C1 segment of cervical spinal cord (tissue), 14 donors: ENCODE measurements around the gene LRRC8E.
"Not testable (repeated sequence)": the region's sequence is repeated elsewhere in the genome, so short reads cannot be mapped to it uniquely, and the experiment has no call there.

Experiments
- DNase-seq, 14 donors: peaks; one replicate each; lab custom pipeline; 2025; lab: John Stamatoyannopoulos, UW

LRRC8E gene

DNA sequence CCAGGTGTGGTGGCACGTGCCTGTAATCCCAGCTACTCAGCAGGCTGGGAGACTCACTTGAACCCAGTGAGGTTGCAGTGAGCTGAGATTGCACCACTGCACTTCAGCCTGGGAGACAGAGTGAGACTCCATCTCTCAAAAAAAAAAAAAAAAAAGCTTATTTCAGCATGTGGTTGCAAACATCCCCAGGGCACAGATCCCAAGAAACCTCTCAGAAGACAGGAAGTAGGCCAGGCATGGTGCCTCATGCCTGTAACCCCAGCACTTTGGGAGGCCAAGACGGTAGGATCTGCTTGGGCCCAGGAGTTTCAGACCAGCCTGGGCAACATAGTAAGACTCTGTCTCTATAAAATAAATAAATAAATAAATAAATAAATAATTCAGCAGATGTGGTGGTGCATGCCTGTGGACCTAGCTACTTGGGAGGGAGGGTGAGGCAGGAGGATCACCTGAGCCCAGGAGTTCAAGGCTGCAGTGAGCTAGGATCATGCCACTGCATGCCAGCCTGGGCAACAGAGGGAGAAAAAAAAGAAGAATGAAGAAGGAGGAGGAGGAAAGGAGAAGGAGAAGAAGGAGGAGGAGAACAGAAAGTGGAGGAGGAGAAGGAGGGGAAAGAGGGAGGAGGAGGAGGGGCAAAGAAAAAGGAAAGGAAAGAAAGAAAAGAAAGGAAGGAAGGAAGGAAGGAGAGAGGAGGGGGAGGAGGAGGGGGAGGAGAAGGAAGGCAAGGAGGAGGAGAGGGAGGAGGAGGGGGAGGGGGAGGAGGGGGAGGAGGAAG is 4.3 kb upstream of the LRRC8E start:
- DNase-seq = no peak

GRCh38 chr19:7885818-7886217 is 2.5 kb upstream of the LRRC8E start:
- no peak for DNase-seq

- no peak for DNase-seq
Observed at GRCh38 chr19:7887408-7888144, 734 bp upstream of the LRRC8E start.

- no peak for DNase-seq
Observed at GRCh38 chr19:7888826-7889217, 512 bp downstream of the LRRC8E start.

- not testable (repeated sequence) for DNase-seq
Observed at GRCh38 chr19:7893362-7894101, 5.2 kb downstream of the LRRC8E start.

GRCh38 chr19:7894612-7895309 is 6.5 kb downstream of the LRRC8E start:
- no peak for DNase-seq

DNA sequence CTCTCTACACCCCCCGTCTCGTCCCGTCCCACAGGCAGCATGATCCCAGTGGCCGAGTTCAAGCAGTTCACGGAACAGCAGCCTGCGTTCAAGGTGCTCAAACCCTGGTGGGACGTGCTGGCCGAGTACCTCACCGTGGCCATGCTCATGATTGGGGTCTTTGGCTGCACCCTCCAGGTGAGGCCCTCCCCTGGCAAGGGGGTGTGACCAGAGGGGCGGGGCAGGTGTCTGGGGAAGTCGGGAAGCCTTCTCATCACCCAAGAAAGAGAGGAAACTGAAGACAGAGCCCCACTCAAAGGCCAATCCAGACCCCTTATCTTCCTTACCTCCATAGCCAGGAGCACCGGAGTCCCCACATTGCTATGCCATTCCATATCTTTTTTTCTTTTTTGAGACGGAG is 7.3 kb downstream of the LRRC8E start:
- DNase-seq = no peak

GRCh38 chr19:7897292-7897691 is 9.0 kb downstream of the LRRC8E start:
- no peak for DNase-seq

- DNase-seq = no peak
Observed at GRCh38 chr19:7898967-7899366, 10.7 kb downstream of the LRRC8E start.

GRCh38 chr19:7899751-7900378 is 11.6 kb downstream of the LRRC8E start:
- no peak for DNase-seq

DNA sequence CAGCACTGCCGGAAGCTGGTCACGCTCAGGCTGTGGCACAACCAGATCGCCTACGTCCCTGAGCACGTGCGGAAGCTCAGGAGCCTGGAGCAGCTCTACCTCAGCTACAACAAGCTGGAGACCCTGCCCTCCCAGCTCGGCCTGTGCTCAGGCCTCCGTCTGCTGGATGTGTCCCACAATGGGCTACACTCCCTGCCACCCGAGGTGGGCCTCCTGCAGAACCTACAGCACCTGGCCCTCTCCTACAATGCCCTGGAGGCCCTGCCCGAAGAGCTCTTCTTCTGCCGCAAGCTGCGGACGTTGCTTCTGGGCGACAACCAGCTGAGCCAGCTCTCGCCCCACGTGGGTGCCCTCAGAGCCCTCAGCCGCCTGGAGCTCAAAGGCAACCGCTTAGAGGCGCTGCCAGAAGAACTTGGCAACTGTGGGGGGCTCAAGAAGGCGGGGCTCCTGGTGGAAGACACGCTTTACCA is 12.1 kb downstream of the LRRC8E start:
- no peak for DNase-seq

- no peak for DNase-seq
Observed at GRCh38 chr19:7900931-7901330, 12.6 kb downstream of the LRRC8E start.

- no peak for DNase-seq
Observed at GRCh38 chr19:7901337-7901736, 13.0 kb downstream of the LRRC8E start.

GRCh38 chr19:7902796-7903243 is 14.5 kb downstream of the LRRC8E start:
- no peak for DNase-seq

DNA sequence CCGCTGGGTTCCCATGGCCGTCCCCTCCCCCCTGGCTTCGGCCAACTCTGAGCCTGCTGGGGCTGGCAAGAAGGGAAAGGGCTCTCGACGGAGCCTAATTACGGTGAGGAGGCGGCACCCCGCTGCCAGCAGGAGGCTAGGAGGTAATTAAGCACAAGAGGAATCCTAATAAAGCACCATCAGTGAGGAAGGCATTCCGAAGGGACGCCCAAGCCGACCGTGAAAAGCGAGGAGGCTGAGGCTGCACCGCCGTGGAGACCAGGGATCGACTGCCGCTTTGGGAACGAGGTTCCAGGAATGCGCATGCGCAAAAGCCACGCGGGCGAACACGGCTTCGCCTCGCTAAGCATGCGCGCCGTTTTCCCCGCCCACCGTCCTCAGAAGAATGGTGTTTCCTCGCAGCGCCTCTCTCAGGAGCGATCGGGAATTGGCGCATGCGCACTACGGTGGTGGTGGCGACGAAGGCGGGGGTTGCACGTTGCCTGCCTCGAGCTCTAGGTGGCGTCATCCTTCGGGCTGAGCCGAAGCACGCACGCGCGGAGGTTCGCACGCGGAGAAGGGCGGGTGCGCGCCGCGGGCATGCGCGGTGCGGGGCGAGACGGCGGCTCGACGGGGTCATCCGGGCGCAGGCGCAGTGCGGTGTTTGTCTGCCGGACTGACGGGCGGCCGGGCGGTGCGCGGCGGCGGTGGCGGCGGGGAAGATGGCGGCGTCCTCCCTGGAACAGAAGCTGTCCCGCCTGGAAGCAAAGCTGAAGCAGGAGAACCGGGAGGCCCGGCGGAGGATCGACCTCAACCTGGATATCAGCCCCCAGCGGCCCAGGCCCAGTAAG is 15.1 kb downstream of the LRRC8E start, which contains the start of gene MAP2K7:
Gene MAP2K7 (plus strand): TSS at position 634 of the 830 bp plus-strand sequence. CDS start 68 bp downstream, at position 702.
- peak; percentile 95 to 100 (median 99) for DNase-seq

- peak in 3 of 14 donors; percentile 26 to 70 (median 60) for DNase-seq
Observed at GRCh38 chr19:7904074-7905020, 16.0 kb downstream of the LRRC8E start.

GRCh38 chr19:7905268-7905667 is 17.0 kb downstream of the LRRC8E start:
- DNase-seq = no peak

- no peak for DNase-seq
Observed at GRCh38 chr19:7905859-7906258, 17.5 kb downstream of the LRRC8E start.

GRCh38 chr19:7907122-7907521 is 18.8 kb downstream of the LRRC8E start:
- no peak for DNase-seq
